IMR-90 (cell line): ENCODE data around the gene ERC2. TPM values are rescaled to one million over a fixed set of nuclear protein-coding genes. Genes with fewer than 3 reads are reported as not detected.

ENCODE experiments used
- ATAC-seq: fragments of 200-7000 bp; cut with Tn5 transposase; 2 replicates; pipeline ENCODE4 v1.9.1; 2020; ENCODE audit warnings: low read depth, mild to moderate bottlenecking, moderate library complexity
- BruUV-seq: library from RNA; stranded (reverse); fragments of 400-500 nt; replicated peaks from 2 replicates; lab custom pipeline; 2021; lab: Mats Ljungman, UMichigan
- CTCF ChIA-PET: fragments of 300-600 bp; formaldehyde crosslinking; extraction: SDS; loops from one replicate; lab custom pipeline; 2021; ENCODE audit warnings: antibody characterized with exemption; lab: Yijun Ruan, JAX
- POLR2A ChIA-PET: fragments of 300-600 bp; sonication (Branson Sonifier 250); formaldehyde crosslinking; loops from one replicate; lab custom pipeline; 2022; ENCODE audit warnings: antibody characterized with exemption; ENCODE audit not compliant: unreplicated experiment; lab: Charles Lee
- DNase-seq: peaks from one replicate; pipeline ENCODE4 v3.0.0; 2013
- H2AFZ ChIP-seq: replicated peaks from 2 replicates; pipeline ENCODE3; 2013; ENCODE audit warnings: low read length, mild to moderate bottlenecking; ENCODE audit not compliant: poor library complexity
- H2AK5ac ChIP-seq: 2 replicates; pipeline ENCODE4 v1.6.1; 2013; ENCODE audit warnings: low read depth, low read length, inconsistent platforms
- H2AK9ac ChIP-seq: replicated peaks from 2 replicates; pipeline ENCODE3; 2013; ENCODE audit warnings: mild to moderate bottlenecking, low read depth, low read length, moderate library complexity; ENCODE audit not compliant: poor library complexity
- H2BK120ac ChIP-seq: 2 replicates; pipeline ENCODE4 v1.6.1; 2013; ENCODE audit warnings: low read depth, low read length, inconsistent platforms
- H2BK15ac ChIP-seq: 3 replicates; pipeline ENCODE4 v1.6.1; 2013; ENCODE audit warnings: low read depth, low read length, inconsistent platforms
- H2BK20ac ChIP-seq: 2 replicates; pipeline ENCODE4 v1.6.1; 2013; ENCODE audit warnings: low read depth, mild to moderate bottlenecking, inconsistent platforms, low read length, moderate library complexity
- H2BK5ac ChIP-seq: 2 replicates; pipeline ENCODE4 v1.6.1; 2013; ENCODE audit warnings: mild to moderate bottlenecking, low read depth, low read length, inconsistent platforms; ENCODE audit not compliant: poor library complexity, severe bottlenecking
- H3K14ac ChIP-seq: replicated peaks from 2 replicates; pipeline ENCODE4 v1.6.1; 2013; ENCODE audit warnings: low read depth, low read length, inconsistent platforms
- H3K18ac ChIP-seq: 2 replicates; pipeline ENCODE4 v1.6.1; 2013; ENCODE audit warnings: low read depth, low read length, control low read depth
- H3K23ac ChIP-seq: 2 replicates; pipeline ENCODE4 v1.6.1; 2013; ENCODE audit warnings: low read depth, low read length, inconsistent platforms
- H3K27ac ChIP-seq: 2 replicates; pipeline ENCODE4 v1.5.1; 2013; ENCODE audit warnings: mild to moderate bottlenecking, control low read depth, low read length; ENCODE audit not compliant: insufficient read depth
- H3K27me3 ChIP-seq: 2 replicates; pipeline ENCODE4 v1.6.1; 2013; ENCODE audit warnings: low read length; ENCODE audit not compliant: control insufficient read depth, insufficient read depth
- H3K36me3 ChIP-seq: 2 replicates; pipeline ENCODE4 v1.6.1; 2013; ENCODE audit warnings: low read length, mixed read lengths; ENCODE audit not compliant: control insufficient read depth, insufficient read depth
- H3K4ac ChIP-seq: 2 replicates; pipeline ENCODE4 v1.6.1; 2013; ENCODE audit warnings: low read depth, low read length, inconsistent platforms
- H3K4me1 ChIP-seq: 2 replicates; pipeline ENCODE4 v1.6.1; 2013; ENCODE audit warnings: low read length, mixed read lengths; ENCODE audit not compliant: control insufficient read depth, insufficient read depth
- H3K4me2 ChIP-seq: 2 replicates; pipeline ENCODE4 v1.6.1; 2013; ENCODE audit warnings: low read depth, mild to moderate bottlenecking, control low read depth, low read length, moderate library complexity
- H3K4me3 ChIP-seq: 2 replicates; pipeline ENCODE4 v1.5.1; 2013; ENCODE audit warnings: low read depth, mild to moderate bottlenecking, control low read depth, low read length, moderate library complexity; ENCODE audit not compliant: insufficient read depth
- H3K56ac ChIP-seq: 2 replicates; pipeline ENCODE4 v1.6.1; 2013; ENCODE audit warnings: low read length, inconsistent platforms; ENCODE audit not compliant: insufficient read depth; ENCODE audit errors: extremely low read depth
- H3K79me1 ChIP-seq, 2 experiments: 2 replicates each; pipeline ENCODE4 v1.6.1; 2013; ENCODE audit warnings: low read length in 2 of 2, inconsistent platforms in 1 of 2, low read depth in 1 of 2
- H3K9ac ChIP-seq: 2 replicates; pipeline ENCODE4 v1.6.1; 2013; ENCODE audit warnings: low read depth, low read length, control low read depth
- H3K9me1 ChIP-seq: 2 replicates; pipeline ENCODE4 v1.6.1; 2013; ENCODE audit warnings: low read length, inconsistent platforms; ENCODE audit not compliant: insufficient read depth
- H3K9me3 ChIP-seq: 2 replicates; pipeline ENCODE4 v1.6.1; 2013; ENCODE audit warnings: low read length; ENCODE audit not compliant: control insufficient read depth, insufficient read depth
- H4K20me1 ChIP-seq: 2 replicates; pipeline ENCODE4 v1.6.1; 2013; ENCODE audit warnings: low read length, inconsistent platforms; ENCODE audit not compliant: insufficient read depth
- H4K5ac ChIP-seq: 2 replicates; pipeline ENCODE4 v1.6.1; 2013; ENCODE audit warnings: mild to moderate bottlenecking, low read depth, low read length, control low read depth
- H4K8ac ChIP-seq, 2 experiments: 2 replicates each; pipeline ENCODE4 v1.6.1; 2013; ENCODE audit warnings: low read depth in 2 of 2, low read length in 2 of 2, control low read depth in 1 of 2, inconsistent platforms in 1 of 2
- H4K91ac ChIP-seq: 2 replicates; pipeline ENCODE4 v1.6.1; 2013; ENCODE audit warnings: low read depth, low read length, inconsistent platforms; ENCODE audit not compliant: insufficient read depth
- ELK1 ChIP-seq: fragments of 150-350 bp; IDR thresholded peaks from 2 replicates; pipeline ENCODE4 v1.6.1; 2016; ENCODE audit warnings: low read depth, mild to moderate bottlenecking, low read length, moderate library complexity, borderline replicate concordance
- FOS ChIP-seq: fragments of 150-350 bp; IDR thresholded peaks from 2 replicates; pipeline ENCODE4 v1.6.1; 2016; ENCODE audit warnings: low read depth, low read length
- MAZ ChIP-seq: IDR thresholded peaks from 2 replicates; pipeline ENCODE4 v1.6.1; 2012; ENCODE audit warnings: low read depth, mild to moderate bottlenecking, low read length, improper control_type of control experiment, moderate library complexity, borderline replicate concordance
- NFE2L2 ChIP-seq: fragments of 150-350 bp; IDR thresholded peaks from 2 replicates; pipeline ENCODE4 v1.6.1; 2016; ENCODE audit warnings: low read depth, mild to moderate bottlenecking, low read length
- RFX5 ChIP-seq: IDR thresholded peaks from 2 replicates; pipeline ENCODE4 v1.8.0; 2012; ENCODE audit warnings: low read depth, mild to moderate bottlenecking, low read length, moderate library complexity
- SMC3 ChIP-seq: fragments of 150-350 bp; IDR thresholded peaks from 2 replicates; pipeline ENCODE4 v1.6.1; 2016; ENCODE audit warnings: low read depth, mild to moderate bottlenecking, antibody characterized with exemption, low read length, moderate library complexity
- WGBS, 2 experiments: methylation state at CpG; one replicate each; pipeline versions ENCODE4 v1.1.5 to v1.1.7; 2013; ENCODE audit warnings: missing lambda C conversion rate in 2 of 2; ENCODE audit not compliant: insufficient read length in 1 of 2; ENCODE audit errors: extremely low coverage in 2 of 2; 5-methylcytosine and 5-hydroxymethylcytosine counted together
- dilution Hi-C: fragments of 300-500 bp; cut with HindIII; formaldehyde crosslinking; loops from one replicate; pipeline ENCODE4 v1.14.3; 2018; ENCODE audit warnings: low sequenced_read_pairs; ENCODE audit not compliant: unreplicated experiment
- in situ Hi-C: fragments of 300-500 bp; cut with MboI; formaldehyde crosslinking; loops from 3 replicates; pipeline ENCODE4 v1.14.3; 2019; ENCODE audit warnings: low sequenced_read_pairs, inconsistent platforms, mixed read lengths
- intact Hi-C: fragments of 100-400 bp; cut with micrococcal nuclease; formaldehyde crosslinking; loops from 2 replicates; pipeline ENCODE4 v1.10.0; 2022
- polyA plus RNA-seq, 3 experiments: library from polyadenylated mRNA; depleted of rRNA; stranded (reverse); fragments of >200 nt; gene quantifications; 2 replicates each; pipeline ENCODE4 v1.2.3, GENCODE V29; 2012; ENCODE audit warnings: low replicate concordance in 1 of 3
- total RNA-seq: library from RNA; depleted of rRNA; stranded (reverse); fragments of >200 nt; gene quantifications from 2 replicates; pipeline ENCODE4 v1.2.3, GENCODE V29; 2012

ERC2 gene
- total and polyA plus RNA-seq, 2 of the 4 experiments (the other 2 are of a cell fraction), result 0.17 to 0.18 TPM

- no peak overlapping the region for H3K27ac ChIP-seq
- H3K36me3 ChIP-seq, result no peaks in the 10 kb centered on the region
- H2BK20ac ChIP-seq, result no peak overlapping the region
- no peak overlapping the region for H2AK5ac ChIP-seq
- no peak overlapping the region for H4K5ac ChIP-seq
- CTCF ChIA-PET, result no interaction called here
- no peak overlapping the region for H3K14ac ChIP-seq
- no peak overlapping the region for H2BK5ac ChIP-seq
- H2BK120ac ChIP-seq, result no peak overlapping the region
- H3K4me2 ChIP-seq, result no peak overlapping the region
- WGBS, 2 experiments, result no CpG with 5 or more reads among the region's 4 CpGs
- H2BK15ac ChIP-seq, result no peak overlapping the region
- no peak for ATAC-seq
- H4K8ac ChIP-seq, result no peak overlapping the region
- 0 out of 2 replicates have a peak overlapping the region, but pooled peaks have one; percentile 39 for H3K4ac ChIP-seq
- no peak for TF ChIP-seq RFX5
- TF ChIP-seq SMC3, result no peak
- TF ChIP-seq NFE2L2, result no peak
- no peak for TF ChIP-seq ELK1
- no peak for TF ChIP-seq FOS
- no peak for TF ChIP-seq MAZ
- peaks cover 9% of the 10 kb centered on the region for H3K4me1 ChIP-seq
- no peaks in the 10 kb centered on the region for H3K79me1 ChIP-seq
- no peak for DNase-seq
- dilution Hi-C loops, result no loop called here
- no peaks in the 10 kb centered on the region for H3K9me3 ChIP-seq
- no TSS peak for BruUV-seq
- POLR2A ChIA-PET, result no interaction called here
- H2AFZ ChIP-seq, result no peak overlapping the region
- no peak overlapping the region for H4K91ac ChIP-seq
- no peak overlapping the region for H3K9ac ChIP-seq
- H4K20me1 ChIP-seq, result no peaks in the 10 kb centered on the region
- in situ Hi-C loops, result no loop called here
- no peak overlapping the region for H3K23ac ChIP-seq
- no peak overlapping the region for H2AK9ac ChIP-seq
- H3K27me3 ChIP-seq, result no peaks in the 10 kb centered on the region
- no peak overlapping the region for H3K56ac ChIP-seq
- H3K9me1 ChIP-seq, result peaks cover 14% of the 10 kb centered on the region
- no peak overlapping the region for H3K18ac ChIP-seq
- intact Hi-C loops, result no loop called here
- no peak overlapping the region for H3K4me3 ChIP-seq
These were observed 590.6 kb downstream of the ERC2 start for GRCh38 chr3:55877703-55878102.
